HCT116 (cell line): ENCODE measurements around the gene FCHO1. TPM values are rescaled to one million over a fixed set of nuclear protein-coding genes. Genes with fewer than 3 reads are reported as not detected.

Source experiments
- CEBPB ChIP-seq: IDR thresholded peaks from 2 replicates; pipeline ENCODE4 v1.6.1; 2012; ENCODE audit warnings: low read depth
- EGR1 ChIP-seq: IDR thresholded peaks from 2 replicates; pipeline ENCODE4 v1.6.1; 2012; ENCODE audit warnings: low read depth
- EZH2 ChIP-seq: fragments of 200-600 bp; sonication (generic); IDR thresholded peaks from 2 replicates; pipeline ENCODE4 v1.6.1; 2017; ENCODE audit warnings: antibody characterized with exemption, mixed run types
- EZH2phosphoT487 ChIP-seq: fragments of 200-600 bp; IDR thresholded peaks from 2 replicates; pipeline ENCODE4 v1.6.1; 2018; ENCODE audit warnings: antibody characterized with exemption, borderline replicate concordance
- FOSL1 ChIP-seq: IDR thresholded peaks from 2 replicates; pipeline ENCODE4 v1.6.1; 2012; ENCODE audit warnings: low read depth
- JUND ChIP-seq: IDR thresholded peaks from 2 replicates; pipeline ENCODE4 v1.6.1; 2012
- POLR2A ChIP-seq: IDR thresholded peaks from 2 replicates; pipeline ENCODE4 v1.7.0; 2011; ENCODE audit warnings: borderline replicate concordance; ENCODE audit not compliant: insufficient read depth, insufficient read length; ENCODE audit errors: extremely low read depth
- POLR2AphosphoS5 ChIP-seq: IDR thresholded peaks from 2 replicates; pipeline ENCODE4 v1.6.1; 2011; ENCODE audit warnings: mild to moderate bottlenecking, low read depth, low read length, moderate library complexity
- RAD21 ChIP-seq: IDR thresholded peaks from 2 replicates; pipeline ENCODE4 v1.6.1; 2012; ENCODE audit warnings: low read depth, mild to moderate bottlenecking
- SIN3A ChIP-seq: IDR thresholded peaks from 2 replicates; pipeline ENCODE4 v1.6.1; 2012; ENCODE audit warnings: low read depth
- SRF ChIP-seq: IDR thresholded peaks from 2 replicates; pipeline ENCODE4 v1.6.1; 2012; ENCODE audit warnings: low read depth
- TCF7L2 ChIP-seq: IDR thresholded peaks from 2 replicates; pipeline ENCODE4 v1.7.0; 2011; ENCODE audit warnings: borderline replicate concordance, inconsistent platforms; ENCODE audit not compliant: insufficient read depth, insufficient read length; ENCODE audit errors: extremely low read depth
- total RNA-seq: library from RNA; stranded (reverse); gene quantifications from one replicate; pipeline ENCODE4 v1.2.1, GENCODE V29; 2021; ENCODE audit not compliant: unreplicated experiment
- TF ChIP-seq, protein P1 (sequence below), 3 experiments: fragments of 200-600 bp in 1 of 3; sonication (generic) in 1 of 3; IDR thresholded peaks in 2 of 3; conservative IDR thresholded peaks in 1 of 3; 2 replicates each; pipeline ENCODE4 v1.5.1; 2012 to 2017; ENCODE audit warnings: low read depth in 2 of 3, low read length in 2 of 3, antibody characterized with exemption in 1 of 3, borderline replicate concordance in 1 of 3, control low read depth in 1 of 3, mild to moderate bottlenecking in 1 of 3, mixed read lengths in 1 of 3, mixed run types in 1 of 3, moderate library complexity in 1 of 3; ENCODE audit not compliant: insufficient read depth in 1 of 3
- TF ChIP-seq, protein P2 (sequence below): IDR thresholded peaks from 2 replicates; pipeline ENCODE4 v1.6.1; 2012
- TF ChIP-seq, protein P3 (sequence below): IDR thresholded peaks from 2 replicates; pipeline ENCODE4 v1.6.1; 2012

FCHO1 gene
- total RNA-seq, 1 experiment from 2014 or later, result 28.1 TPM

DNA sequence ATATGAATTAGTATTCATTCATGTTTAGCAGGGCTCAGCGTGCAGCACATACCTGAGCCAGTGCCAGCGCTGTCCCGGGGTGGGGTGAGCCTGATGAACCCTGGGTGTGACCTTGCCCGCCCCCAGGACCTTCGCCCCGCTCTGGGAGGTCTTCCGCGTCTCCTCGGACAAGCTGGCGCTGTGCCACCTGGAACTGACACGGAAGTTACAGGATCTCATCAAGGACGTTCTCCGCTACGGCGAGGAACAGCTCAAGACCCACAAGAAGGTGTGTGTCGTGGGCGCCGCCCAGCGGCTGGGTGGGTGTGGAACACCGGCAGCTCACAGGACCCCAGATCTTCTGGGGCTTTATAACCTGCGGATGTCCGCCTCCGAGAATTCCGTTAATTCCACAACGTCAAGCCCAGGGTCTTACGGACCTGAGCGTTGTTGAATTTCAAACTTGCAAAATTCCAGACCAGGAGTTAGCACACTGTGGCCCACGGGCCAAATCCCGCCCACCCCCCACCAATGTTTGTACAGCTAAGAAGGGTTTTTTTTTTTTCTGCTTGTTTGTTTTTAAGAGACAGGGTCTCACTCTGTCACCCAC, 15.4 kb downstream of the FCHO1 start (continued):
- peak; percentile 34 for TF ChIP-seq TCF7L2
- TF ChIP-seq EGR1, result no peak
- TF ChIP-seq, protein P1, sequence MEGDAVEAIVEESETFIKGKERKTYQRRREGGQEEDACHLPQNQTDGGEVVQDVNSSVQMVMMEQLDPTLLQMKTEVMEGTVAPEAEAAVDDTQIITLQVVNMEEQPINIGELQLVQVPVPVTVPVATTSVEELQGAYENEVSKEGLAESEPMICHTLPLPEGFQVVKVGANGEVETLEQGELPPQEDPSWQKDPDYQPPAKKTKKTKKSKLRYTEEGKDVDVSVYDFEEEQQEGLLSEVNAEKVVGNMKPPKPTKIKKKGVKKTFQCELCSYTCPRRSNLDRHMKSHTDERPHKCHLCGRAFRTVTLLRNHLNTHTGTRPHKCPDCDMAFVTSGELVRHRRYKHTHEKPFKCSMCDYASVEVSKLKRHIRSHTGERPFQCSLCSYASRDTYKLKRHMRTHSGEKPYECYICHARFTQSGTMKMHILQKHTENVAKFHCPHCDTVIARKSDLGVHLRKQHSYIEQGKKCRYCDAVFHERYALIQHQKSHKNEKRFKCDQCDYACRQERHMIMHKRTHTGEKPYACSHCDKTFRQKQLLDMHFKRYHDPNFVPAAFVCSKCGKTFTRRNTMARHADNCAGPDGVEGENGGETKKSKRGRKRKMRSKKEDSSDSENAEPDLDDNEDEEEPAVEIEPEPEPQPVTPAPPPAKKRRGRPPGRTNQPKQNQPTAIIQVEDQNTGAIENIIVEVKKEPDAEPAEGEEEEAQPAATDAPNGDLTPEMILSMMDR (IDR thresholded peaks at IDR 0.05 in 2 of 3, conservative IDR thresholded peaks at IDR 0.05 in 1 of 3; ENCODE audit: borderline replicate concordance in 1 of 3, insufficient read depth in 1 of 3, low read depth in 2 of 3, low read length in 2 of 3), result peak; percentile 81 to 94 (median 93)
- TF ChIP-seq EZH2, result no peak
- TF ChIP-seq EZH2phosphoT487, result no peak
- TF ChIP-seq RAD21, result peak; percentile 98
- TF ChIP-seq POLR2AphosphoS5, result peak; percentile 30; the same call in 1 of the 2 replicates
- TF ChIP-seq, protein P2, sequence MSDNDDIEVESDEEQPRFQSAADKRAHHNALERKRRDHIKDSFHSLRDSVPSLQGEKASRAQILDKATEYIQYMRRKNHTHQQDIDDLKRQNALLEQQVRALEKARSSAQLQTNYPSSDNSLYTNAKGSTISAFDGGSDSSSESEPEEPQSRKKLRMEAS, result no peak; the same call in 1 of the 2 replicates
- no peak for TF ChIP-seq POLR2A
- TF ChIP-seq SRF, result no peak
- no peak for TF ChIP-seq SIN3A
- TF ChIP-seq, protein P3, sequence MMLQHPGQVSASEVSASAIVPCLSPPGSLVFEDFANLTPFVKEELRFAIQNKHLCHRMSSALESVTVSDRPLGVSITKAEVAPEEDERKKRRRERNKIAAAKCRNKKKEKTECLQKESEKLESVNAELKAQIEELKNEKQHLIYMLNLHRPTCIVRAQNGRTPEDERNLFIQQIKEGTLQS, result no peak
- no peak for TF ChIP-seq CEBPB
- no peak for TF ChIP-seq JUND
- no peak for TF ChIP-seq FOSL1
